H1 (cell line): ENCODE results near the gene KCND3. TPM values are rescaled to one million over a fixed set of nuclear protein-coding genes. Genes with fewer than 3 reads are reported as not detected.

Source experiments
- CTCF ChIA-PET: fragments of 300-600 bp; sonication (Branson Sonifier 250); formaldehyde crosslinking; loops from one replicate; lab custom pipeline; 2021; ENCODE audit not compliant: partially characterized antibody; lab: Charles Lee
- POLR2A ChIA-PET: fragments of 300-600 bp; sonication (Branson Sonifier 250); formaldehyde crosslinking; loops from one replicate; lab custom pipeline; 2021; ENCODE audit warnings: inconsistent platforms; ENCODE audit not compliant: partially characterized antibody; lab: Charles Lee
- DNase-seq, 2 experiments: peaks; one replicate each; pipeline versions ENCODE4 v3.0.0 to v3.0.0-alpha.2; 2010 to 2022; ENCODE audit warnings: low spot score in 2 of 2, low read depth in 1 of 2, mixed read lengths in 1 of 2
- FAIRE-seq: peaks from 2 replicates; lab custom pipeline; 2011; peaks lifted over from hg19 to GRCh38; lab: Jason Lieb, UNC
- H2AFZ ChIP-seq: 2 replicates; pipeline ENCODE4 v1.8.1; 2012; ENCODE audit warnings: low read length, inconsistent platforms
- H2AK5ac ChIP-seq: 2 replicates; pipeline ENCODE4 v1.6.1; 2013; ENCODE audit warnings: low read depth, low read length
- H2BK120ac ChIP-seq: replicated peaks from 2 replicates; pipeline ENCODE3; 2013; ENCODE audit warnings: low read depth, low read length, inconsistent platforms
- H2BK12ac ChIP-seq: 2 replicates; pipeline ENCODE4 v1.6.1; 2013; ENCODE audit warnings: low read depth, low read length
- H2BK15ac ChIP-seq: 2 replicates; pipeline ENCODE4 v1.6.1; 2013; ENCODE audit warnings: low read length
- H2BK20ac ChIP-seq: 2 replicates; pipeline ENCODE4 v1.6.1; 2013; ENCODE audit warnings: low read length
- H2BK5ac ChIP-seq: 2 replicates; pipeline ENCODE4 v1.6.1; 2013; ENCODE audit warnings: low read depth, low read length
- H3K14ac ChIP-seq: 2 replicates; pipeline ENCODE4 v1.6.1; 2013; ENCODE audit warnings: inconsistent platforms; ENCODE audit not compliant: insufficient read length
- H3K18ac ChIP-seq: 2 replicates; pipeline ENCODE4 v1.6.1; 2013; ENCODE audit warnings: low read length; ENCODE audit errors: extremely low read depth
- H3K23ac ChIP-seq: 2 replicates; pipeline ENCODE4 v1.6.1; 2013; ENCODE audit warnings: inconsistent platforms; ENCODE audit not compliant: insufficient read length
- H3K23me2 ChIP-seq: 2 replicates; pipeline ENCODE4 v1.6.1; 2013; ENCODE audit warnings: low read depth, low read length
- H3K27ac ChIP-seq: 2 replicates; pipeline ENCODE4 v1.6.1; 2011; ENCODE audit warnings: low read depth, low read length, inconsistent platforms
- H3K27me3 ChIP-seq, 4 experiments: replicated peaks in 1 of 4; 1 replicate in 1 of 4; 2 replicates in 3 of 4; pipeline versions ENCODE4 v1.6.1 to v1.8.1; 2011 to 2013; ENCODE audit warnings: low read length in 3 of 4, mild to moderate bottlenecking in 3 of 4, inconsistent platforms in 2 of 4, mixed read lengths in 2 of 4, moderate library complexity in 1 of 4; ENCODE audit not compliant: control insufficient read depth in 3 of 4, insufficient read depth in 3 of 4; ENCODE audit errors: extremely low read depth in 1 of 4
- H3K36me3 ChIP-seq, 4 experiments: 2 replicates each; pipeline versions ENCODE4 v1.6.1 to v1.8.1; 2011 to 2013; ENCODE audit warnings: mild to moderate bottlenecking in 4 of 4, low read length in 3 of 4, moderate library complexity in 2 of 4, control low read depth in 1 of 4, inconsistent platforms in 1 of 4; ENCODE audit not compliant: insufficient read depth in 4 of 4, control insufficient read depth in 2 of 4
- H3K4ac ChIP-seq: replicated peaks from 2 replicates; pipeline ENCODE3; 2013; ENCODE audit warnings: low read length, low read depth, mixed read lengths, inconsistent platforms; ENCODE audit not compliant: insufficient read length
- H3K4me1 ChIP-seq, 4 experiments: replicated peaks in 1 of 4; 1 replicate in 1 of 4; 2 replicates in 3 of 4; pipeline versions ENCODE4 v1.6.1 to v1.8.1; 2011 to 2013; ENCODE audit warnings: low read length in 3 of 4, inconsistent platforms in 2 of 4, mixed read lengths in 1 of 4; ENCODE audit not compliant: insufficient read depth in 4 of 4, control insufficient read depth in 3 of 4
- H3K4me2 ChIP-seq, 2 experiments: 2 replicates each; pipeline versions ENCODE4 v1.6.1 to v1.8.1; 2011 to 2013; ENCODE audit warnings: low read depth in 2 of 2, low read length in 2 of 2, control low read depth in 1 of 2, inconsistent platforms in 1 of 2, mild to moderate bottlenecking in 1 of 2; ENCODE audit not compliant: insufficient read depth in 1 of 2
- H3K4me3 ChIP-seq, 4 experiments: fragments of 200-600, 300-600 bp in 1 of 4; sonication (generic), shearing (Covaris generic), sonication (Bioruptor Twin) in 1 of 4; 2 replicates each; pipeline versions ENCODE4 v1.5.1 to v1.8.1; 2011 to 2016; ENCODE audit warnings: low read length in 4 of 4, low read depth in 3 of 4, control low read depth in 2 of 4, inconsistent platforms in 2 of 4, mild to moderate bottlenecking in 2 of 4, mixed read lengths in 1 of 4, moderate library complexity in 1 of 4; ENCODE audit not compliant: insufficient read depth in 2 of 4; ENCODE audit errors: extremely low read depth in 1 of 4
- H3K56ac ChIP-seq: replicated peaks from 2 replicates; pipeline ENCODE3; 2013; ENCODE audit warnings: low read depth, mild to moderate bottlenecking, mixed read lengths, low read length, inconsistent platforms; ENCODE audit not compliant: insufficient read length
- H3K79me1 ChIP-seq: 2 replicates; pipeline ENCODE4 v1.6.1; 2013; ENCODE audit warnings: low read depth, low read length, control low read depth
- H3K79me2 ChIP-seq, 2 experiments: 2 replicates each; pipeline versions ENCODE4 v1.6.1 to v1.8.1; 2012 to 2013; ENCODE audit warnings: low read length in 2 of 2, mild to moderate bottlenecking in 2 of 2, inconsistent platforms in 1 of 2; ENCODE audit not compliant: insufficient read depth in 2 of 2, control insufficient read depth in 1 of 2
- H3K9ac ChIP-seq, 4 experiments: replicated peaks in 1 of 4; 1 replicate in 1 of 4; 2 replicates in 3 of 4; pipeline versions ENCODE4 v1.6.1 to v1.8.1; 2011 to 2013; ENCODE audit warnings: low read depth in 3 of 4, low read length in 3 of 4, control low read depth in 2 of 4, mild to moderate bottlenecking in 2 of 4, moderate library complexity in 2 of 4, inconsistent platforms in 1 of 4; ENCODE audit errors: extremely low read depth in 1 of 4
- H3K9me3 ChIP-seq, 2 experiments: 2 replicates each; pipeline versions ENCODE4 v1.6.1 to v1.8.1; 2012 to 2013; ENCODE audit warnings: mild to moderate bottlenecking in 2 of 2, moderate library complexity in 2 of 2, control low read depth in 1 of 2, inconsistent platforms in 1 of 2, low read depth in 1 of 2, low read length in 1 of 2, mixed read lengths in 1 of 2; ENCODE audit not compliant: insufficient read depth in 2 of 2
- H4K20me1 ChIP-seq, 2 experiments: replicated peaks in 1 of 2; 2 replicates each; pipeline versions ENCODE3 to v1.8.1; 2011 to 2013; ENCODE audit warnings: inconsistent platforms in 2 of 2, low read length in 2 of 2, mild to moderate bottlenecking in 1 of 2; ENCODE audit not compliant: insufficient read depth in 2 of 2, control insufficient read depth in 1 of 2
- H4K5ac ChIP-seq: 2 replicates; pipeline ENCODE4 v1.6.1; 2013; ENCODE audit warnings: low read length, low read depth, mixed read lengths, inconsistent platforms; ENCODE audit not compliant: insufficient read length
- H4K8ac ChIP-seq: 2 replicates; pipeline ENCODE4 v1.8.0; 2013; ENCODE audit warnings: mild to moderate bottlenecking, moderate library complexity, low read length, inconsistent platforms; ENCODE audit not compliant: insufficient read depth; ENCODE audit errors: extremely low read depth
- H4K91ac ChIP-seq: replicated peaks from 2 replicates; pipeline ENCODE3; 2013; ENCODE audit warnings: low read length, mixed read lengths, inconsistent platforms; ENCODE audit not compliant: insufficient read length
- POLR2AphosphoS5 ChIP-seq: IDR thresholded peaks from 2 replicates; pipeline ENCODE4 v1.6.1; 2011; ENCODE audit warnings: low read depth, low read length
- TAF1 ChIP-seq: IDR thresholded peaks from 2 replicates; pipeline ENCODE4 v1.6.1; 2011; ENCODE audit warnings: mild to moderate bottlenecking, low read depth, low read length
- WGBS, 2 experiments: shearing (Covaris generic) in 1 of 2; methylation state at CpG; one replicate each; pipeline versions ENCODE4 v1.1.6 to v1.1.7; 2013 to 2015; ENCODE audit warnings: low lambda C conversion rate in 2 of 2, mixed read lengths in 2 of 2, inconsistent platforms in 1 of 2, low coverage in 1 of 2, missing lambda C conversion rate in 1 of 2; ENCODE audit not compliant: insufficient replicate concordance in 2 of 2, insufficient coverage in 1 of 2, insufficient read length in 1 of 2; ENCODE audit errors: extremely low coverage in 1 of 2, missing lambda C conversion rate in 1 of 2; 5-methylcytosine and 5-hydroxymethylcytosine counted together
- polyA plus RNA-seq, 7 experiments: library from polyadenylated mRNA; depleted of rRNA in 3 of 7; stranded (reverse) in 5 of 7; unstranded in 2 of 7; fragments of >200 nt in 5 of 7; fragments of 200-250 nt in 2 of 7; gene quantifications; 1 replicate in 5 of 7; 2 replicates in 1 of 7; 4 replicates in 1 of 7; pipeline versions ENCODE4 v1.2.1 to v1.2.3, GENCODE V29; 2011 to 2013; ENCODE audit warnings: missing spikeins in 2 of 7, mixed read lengths in 2 of 7
- total RNA-seq: library from RNA; stranded (reverse); fragmentation: NEBNext Ultra II Directional; extraction: Animal tissue kit (Norgen Biotek cat#: 25700); gene quantifications from 2 replicates; pipeline ENCODE4 v1.2.1, GENCODE V29; 2021

The KCND3 gene
- total and polyA plus RNA-seq, 2 of the 8 experiments (the other 6 are each of a cell fraction or from before 2014, with no cell fraction given), result 0.14 to 0.48 TPM

- no peaks in the 10 kb centered on the region for H4K20me1 ChIP-seq
These were observed 38.2 kb upstream of the KCND3 start for GRCh38 chr1:112027696-112028095.

More at GRCh38 chr1:112027696-112028095, 38.2 kb upstream of the KCND3 start:
- no peaks in the 10 kb centered on the region for H3K9me3 ChIP-seq
- WGBS, 2 experiments, result 88% methylated on average over 1 of the region's 1 CpG; no CpG with 5 or more reads in 1 of the 2 experiments
- POLR2A ChIA-PET, result no interaction called here
- DNase-seq (no peak), FAIRE-seq (no peak)
- no peaks in the 10 kb centered on the region for H3K36me3 ChIP-seq
- no peak overlapping the region for H2BK15ac ChIP-seq
- no peak overlapping the region for H2AK5ac ChIP-seq
- no peaks in the 10 kb centered on the region for H3K79me2 ChIP-seq
- H4K91ac ChIP-seq, result no peak overlapping the region
- H3K14ac ChIP-seq, result no peak overlapping the region
- H3K56ac ChIP-seq, result no peak overlapping the region
- no peaks in the 10 kb centered on the region for H3K4me1 ChIP-seq
- no peak overlapping the region for H2BK12ac ChIP-seq
- no peak overlapping the region for H3K4me3 ChIP-seq
- H3K27me3 ChIP-seq, result no peaks in the 10 kb centered on the region
- no peak for TF ChIP-seq TAF1
- no peak for TF ChIP-seq POLR2AphosphoS5
- no peak overlapping the region for H2BK5ac ChIP-seq
- no peak overlapping the region for H3K18ac ChIP-seq
- no peak overlapping the region for H3K23ac ChIP-seq
- H3K4ac ChIP-seq, result no peak overlapping the region
- no peaks in the 10 kb centered on the region for H3K79me1 ChIP-seq
- CTCF ChIA-PET, result no interaction called here
- H3K4me2 ChIP-seq, result no peak overlapping the region
- H2BK120ac ChIP-seq, result no peak overlapping the region
- H2AFZ ChIP-seq, result no peak overlapping the region
- no peaks in the 10 kb centered on the region for H3K23me2 ChIP-seq
- H3K27ac ChIP-seq, result no peak overlapping the region
- H4K8ac ChIP-seq, result no peak overlapping the region
- no peak overlapping the region for H3K9ac ChIP-seq
- no peak overlapping the region for H2BK20ac ChIP-seq
- H4K5ac ChIP-seq, result no peak overlapping the region
